ENCODE results near the gene PRPS1.

Gene PRPS1

GRCh38 chrX:107629540-107629909 is 1.2 kb downstream of the PRPS1 start:
- TF ChIP-seq SIN3A (IDR thresholded peaks at IDR 0.05; ENCODE audit: borderline replicate concordance, insufficient read depth, low read length) (no peak), FOXP2 (optimal IDR thresholded peaks at IDR 0.05; ENCODE audit: borderline replicate concordance, extremely low read depth, extremely low read length, insufficient read depth) (no peak), REST (IDR thresholded peaks at IDR 0.05; ENCODE audit: insufficient read depth in 1 of 2, low read depth in 2 of 2, low read length in 2 of 2) (no peak), TAF1 (IDR thresholded peaks at IDR 0.05; ENCODE audit: borderline replicate concordance, insufficient read depth, low read length) (no peak), POLR2AphosphoS5 (IDR thresholded peaks at IDR 0.05; ENCODE audit: low read depth, low read length) (no peak)

- TF ChIP-seq TAF1 (IDR thresholded peaks at IDR 0.05; ENCODE audit: borderline replicate concordance, insufficient read depth, low read length): no peak
- no peak for TF ChIP-seq FOXP2 (optimal IDR thresholded peaks at IDR 0.05; ENCODE audit: borderline replicate concordance, extremely low read depth, extremely low read length, insufficient read depth)
- no peak for TF ChIP-seq POLR2AphosphoS5 (IDR thresholded peaks at IDR 0.05; ENCODE audit: low read depth, low read length)
- TF ChIP-seq REST (IDR thresholded peaks at IDR 0.05; ENCODE audit: insufficient read depth in 1 of 2, low read depth in 2 of 2, low read length in 2 of 2): no peak
- TF ChIP-seq SIN3A (IDR thresholded peaks at IDR 0.05; ENCODE audit: borderline replicate concordance, insufficient read depth, low read length): no peak
These were observed 1.9 kb downstream of the PRPS1 start for GRCh38 chrX:107630031-107630689.

GRCh38 chrX:107632346-107632745 is 4.0 kb downstream of the PRPS1 start:
- TF ChIP-seq FOXP2 (optimal IDR thresholded peaks at IDR 0.05; ENCODE audit: borderline replicate concordance, extremely low read depth, extremely low read length, insufficient read depth): no peak
- TF ChIP-seq SIN3A (IDR thresholded peaks at IDR 0.05; ENCODE audit: borderline replicate concordance, insufficient read depth, low read length): no peak
- no peak for TF ChIP-seq REST (IDR thresholded peaks at IDR 0.05; ENCODE audit: insufficient read depth in 1 of 2, low read depth in 2 of 2, low read length in 2 of 2)
- TF ChIP-seq TAF1 (IDR thresholded peaks at IDR 0.05; ENCODE audit: borderline replicate concordance, insufficient read depth, low read length): no peak
- TF ChIP-seq POLR2AphosphoS5 (IDR thresholded peaks at IDR 0.05; ENCODE audit: low read depth, low read length): no peak

- no peak for TF ChIP-seq SIN3A (IDR thresholded peaks at IDR 0.05; ENCODE audit: borderline replicate concordance, insufficient read depth, low read length)
These were observed 18.4 kb downstream of the PRPS1 start for GRCh38 chrX:107646735-107647134.

GRCh38 chrX:107648332-107648731 is 20.0 kb downstream of the PRPS1 start:
- no peak for TF ChIP-seq SIN3A (IDR thresholded peaks at IDR 0.05; ENCODE audit: borderline replicate concordance, insufficient read depth, low read length)
- no peak for TF ChIP-seq FOXP2 (optimal IDR thresholded peaks at IDR 0.05; ENCODE audit: borderline replicate concordance, extremely low read depth, extremely low read length, insufficient read depth)
- TF ChIP-seq REST (IDR thresholded peaks at IDR 0.05; ENCODE audit: insufficient read depth in 1 of 2, low read depth in 2 of 2, low read length in 2 of 2): no peak
- no peak for TF ChIP-seq POLR2AphosphoS5 (IDR thresholded peaks at IDR 0.05; ENCODE audit: low read depth, low read length)
- TF ChIP-seq TAF1 (IDR thresholded peaks at IDR 0.05; ENCODE audit: borderline replicate concordance, insufficient read depth, low read length): no peak

Measured in PFSK-1 (cell line).